AG04450 (cell line): Measurements from ENCODE around the gene TNRC6B. TPM values are rescaled to one million over a fixed set of nuclear protein-coding genes. Genes with fewer than 3 reads are reported as not detected.
A peak's percentile ranks its signal among the peaks of the same experiment; 100 is the strongest.

Experiments
- CTCF ChIA-PET: fragments of 300-600, 350-600 bp; formaldehyde crosslinking; extraction: SDS; loops from one replicate; lab custom pipeline; 2022; ENCODE audit warnings: antibody characterized with exemption, inconsistent platforms; lab: Charles Lee
- POLR2A ChIA-PET: fragments of 350-600 bp; formaldehyde crosslinking; extraction: SDS; loops from one replicate; lab custom pipeline; 2021; ENCODE audit warnings: antibody characterized with exemption, inconsistent platforms; lab: Yijun Ruan, JAX
- DNase-seq: peaks from one replicate; pipeline ENCODE4 v3.0.0-alpha.2; 2011; ENCODE audit warnings: low read depth, low spot score
- H3K27ac ChIP-seq: one replicate; pipeline ENCODE4 v1.5.1; 2012; ENCODE audit warnings: low read depth, low read length, control low read depth
- H3K27me3 ChIP-seq: one replicate; pipeline ENCODE4 v1.6.0; 2012; ENCODE audit warnings: low read length; ENCODE audit not compliant: control insufficient read depth, insufficient read depth
- H3K4me3 ChIP-seq: 2 replicates; pipeline ENCODE4 v1.5.1; 2011; ENCODE audit warnings: mild to moderate bottlenecking, low read depth, low read length, control low read depth
- H3K9me3 ChIP-seq: 2 replicates; pipeline ENCODE4 v1.5.1; 2012; ENCODE audit warnings: low read length; ENCODE audit not compliant: control insufficient read depth, insufficient read depth
- CTCF ChIP-seq: IDR thresholded peaks from 2 replicates; pipeline ENCODE4 v1.5.1; 2011; ENCODE audit warnings: low read depth, low read length, control low read depth, inconsistent platforms
- polyA plus RNA-seq: library from polyadenylated mRNA; depleted of rRNA; stranded (reverse); fragments of >200 nt; gene quantifications from 2 replicates; pipeline ENCODE4 v1.2.3, GENCODE V29; 2011

TNRC6B gene
- polyA plus RNA-seq, 1 experiment, result 6.6 TPM

- no peak for DNase-seq
- H3K9me3 ChIP-seq, result no peaks in the 10 kb centered on the region
- H3K4me3 ChIP-seq, result no peak overlapping the region
- no peak for TF ChIP-seq CTCF
- no peaks in the 10 kb centered on the region for H3K27me3 ChIP-seq
- no peak overlapping the region for H3K27ac ChIP-seq
- ChIA-PET POLR2A (no interaction called here), CTCF (no interaction called here)
Measured at GRCh38 chr22:40342521-40342920, 164.8 kb downstream of the TNRC6B start.

GRCh38 chr22:40345271-40345670 lies 167.5 kb downstream of the TNRC6B start:
- Histone ChIP-seq H3K4me3 (peak overlapping the region; percentile 94), H3K27me3 (no peaks in the 10 kb centered on the region), H3K9me3 (no peaks in the 10 kb centered on the region), H3K27ac (no peak overlapping the region)
- CTCF ChIA-PET, result interaction anchor here (0.7 kb wide), 1 partner anchor 21 kb away, joined by 4 read pairs; no protein-coding TSS in a partner anchor
- no peak for DNase-seq
- POLR2A ChIA-PET, result interaction anchor here (0.6 to 1.8 kb wide), 7 partner anchors 18 to 872 kb away, joined by 3 to 10 read pairs (median 5); no protein-coding TSS in a partner anchor
- TF ChIP-seq CTCF, result no peak

- H3K27ac ChIP-seq, result peak overlapping the region; percentile 85
- H3K4me3 ChIP-seq, result peak overlapping the region; percentile 94
- TF ChIP-seq CTCF, result no peak
- POLR2A ChIA-PET, result interaction anchor here (0.6 to 1.8 kb wide), 6 partner anchors 18 to 872 kb away, joined by 3 to 10 read pairs (median 6); no protein-coding TSS in a partner anchor
- CTCF ChIA-PET, result interaction anchor here (0.7 kb wide), 2 partner anchors 22 to 945 kb away, joined by 4 read pairs; no protein-coding TSS in a partner anchor
- no peak for DNase-seq
- no peaks in the 10 kb centered on the region for H3K9me3 ChIP-seq
- H3K27me3 ChIP-seq, result no peaks in the 10 kb centered on the region
Measured at GRCh38 chr22:40345815-40346184, 168.1 kb downstream of the TNRC6B start.

- CTCF ChIA-PET, result interaction anchor here (0.7 to 2.6 kb wide), 4 partner anchors 22 to 946 kb away, joined by 4 to 11 read pairs (median 4); no protein-coding TSS in a partner anchor
- Histone ChIP-seq H3K27me3 (no peaks in the 10 kb centered on the region), H3K4me3 (peak within 1 kb of the TSS; percentile 94), H3K9me3 (no peaks in the 10 kb centered on the region), H3K27ac (peak within 1 kb of the TSS; percentile 85)
- DNase-seq, result peak; percentile 56
- POLR2A ChIA-PET, result interaction anchor here (0.6 to 1.8 kb wide), 7 partner anchors 73 to 792 kb away, joined by 3 to 7 read pairs (median 5); no protein-coding TSS in a partner anchor
- TF ChIP-seq CTCF, result peak; percentile 14; the same call in 1 of the 2 replicates
Measured at GRCh38 chr22:40346185-40347118, 168.7 kb downstream of the TNRC6B start, which contains the start of gene ADSL. ADSL (plus strand) TSS chr22:40346500; CDS start chr22:40346559, 59 bp downstream.
